Esophagus squamous epithelium (tissue), 5 donors: ENCODE measurements around the gene PPL. TPM values are rescaled to one million over a fixed set of nuclear protein-coding genes. Genes with fewer than 3 reads are reported as not detected.

Source experiments
- DNase-seq: peaks from one replicate; lab custom pipeline; 2025; lab: John Stamatoyannopoulos, UW
- H3K27ac ChIP-seq, 4 donors: fragments of 200-600 bp; sonication (generic); one replicate each; pipeline ENCODE4 v1.5.1; 2016 to 2019; ENCODE audit warnings: mild to moderate bottlenecking in 1 of 4
- H3K27me3 ChIP-seq, 4 donors: fragments of 200-600 bp; sonication (generic); 1 replicate in 3 of 4; 2 replicates in 1 of 4; pipeline versions ENCODE4 v1.5.1 to v1.6.0; 2017 to 2021; ENCODE audit warnings: antibody characterized with exemption in 1 of 4
- H3K36me3 ChIP-seq, 3 donors: fragments of 200-600 bp; sonication (generic); one replicate each; pipeline ENCODE4 v1.5.1; 2016 to 2019
- H3K4me1 ChIP-seq, 3 donors: fragments of 200-600 bp; sonication (generic); one replicate each; pipeline ENCODE4 v1.5.1; 2017 to 2019
- H3K4me3 ChIP-seq, 4 donors: fragments of 200-600 bp; sonication (generic); 1 replicate in 3 of 4; 2 replicates in 1 of 4; pipeline ENCODE4 v1.5.1; 2016 to 2019; ENCODE audit warnings: mild to moderate bottlenecking in 2 of 4, moderate library complexity in 1 of 4
- H3K9me3 ChIP-seq, 3 donors: fragments of 200-600 bp; sonication (generic); one replicate each; pipeline ENCODE4 v1.5.1; 2016 to 2019
- CTCF ChIP-seq, 6 experiments: fragments of 450-650 bp in 4 of 6; fragments of 200-600 bp in 2 of 6; sonication (generic) in 2 of 6; IDR thresholded peaks; one replicate each; pipeline ENCODE4 v1.5.1; 2016 to 2019; ENCODE audit warnings: antibody characterized with exemption in 6 of 6, mild to moderate bottlenecking in 4 of 6, moderate library complexity in 4 of 6
- POLR2A ChIP-seq, 4 donors: fragments of 450-650 bp; IDR thresholded peaks; one replicate each; pipeline ENCODE4 v1.6.1; 2017; ENCODE audit warnings: antibody characterized with exemption in 4 of 4, mild to moderate bottlenecking in 4 of 4, moderate library complexity in 3 of 4
- WGBS, 2 donors: methylation state at CpG; one replicate each; pipeline ENCODE4 v1.1.5; 2018; 5-methylcytosine and 5-hydroxymethylcytosine counted together
- intact Hi-C: fragments of 100-400 bp; cut with DNase I; formaldehyde crosslinking; loops from one replicate; pipeline ENCODE4 v1.15.0; 2022
- total RNA-seq, 4 donors: library from RNA; depleted of rRNA; stranded (reverse); fragments of >200 nt; gene quantifications; one replicate each; pipeline ENCODE4 v1.1.0, GENCODE V29; 2016
- donor health status: DM: yes; HTN: yes; CAD: no.

The PPL gene
- total RNA-seq, 4 donors from 2014 or later: 504 to 1,677 (median 860) TPM

GRCh38 chr16:4962716-4963115 lies 25.8 kb upstream of the PPL start:
- DNase-seq: no peak
- no peak overlapping the region for H3K27ac ChIP-seq
- TF ChIP-seq POLR2A (IDR thresholded peaks at IDR 0.05): no peak
- TF ChIP-seq CTCF (IDR thresholded peaks at IDR 0.05): no peak
- intact Hi-C loops: no loop called here
- H3K36me3 ChIP-seq: no peaks in the 10 kb centered on the region
- WGBS, 2 donors: 51 to 68% methylated on average over 6 to 7 of the region's 7 CpGs
- H3K4me3 ChIP-seq: no peak overlapping the region
- H3K9me3 ChIP-seq: no peaks in the 10 kb centered on the region
- peaks cover 0 to 16% (median 0%) of the 10 kb centered on the region in 4 donors for H3K27me3 ChIP-seq
- peaks cover under 1 to 13% (median 7%) of the 10 kb centered on the region in 3 donors for H3K4me1 ChIP-seq

GRCh38 chr16:4960579-4960978 lies 23.6 kb upstream of the PPL start:
- Histone ChIP-seq H3K4me3 (no peak overlapping the region), H3K27me3 (peaks cover 0 to 16% (median 0%) of the 10 kb centered on the region in 4 donors), H3K36me3 (no peaks in the 10 kb centered on the region), H3K27ac (no peak overlapping the region), H3K4me1 (peaks cover 10 to 34% (median 20%) of the 10 kb centered on the region in 3 donors), H3K9me3 (no peaks in the 10 kb centered on the region)
- no peak for DNase-seq
- WGBS, 2 donors: 67 to 76% methylated on average over 3 to 6 of the region's 6 CpGs
- intact Hi-C loops: no loop called here
- TF ChIP-seq POLR2A (IDR thresholded peaks at IDR 0.05) (no peak), CTCF (IDR thresholded peaks at IDR 0.05) (no peak)

GRCh38 chr16:4958510-4959438 lies 21.8 kb upstream of the PPL start:
- Histone ChIP-seq H3K4me3 (peak overlapping the region; percentile 11 to 75 (median 52)), H3K36me3 (no peaks in the 10 kb centered on the region), H3K4me1 (peaks cover 10 to 43% (median 20%) of the 10 kb centered on the region in 3 donors), H3K27ac (no peak overlapping the region), H3K9me3 (no peaks in the 10 kb centered on the region), H3K27me3 (peaks cover 0 to 16% (median 0%) of the 10 kb centered on the region in 4 donors)
- WGBS, 2 donors: 32 to 34% methylated on average over 18 to 24 of the region's 29 CpGs
- intact Hi-C loops: loop anchor here (10.0 kb wide), 1 partner anchor 264 kb away; the partner anchor contains the start of gene NUDT16L1
- DNase-seq: no peak
- no peak for TF ChIP-seq CTCF (IDR thresholded peaks at IDR 0.05)
- no peak for TF ChIP-seq POLR2A (IDR thresholded peaks at IDR 0.05)

- 1% methylated on average over 11 to 16 of the region's 56 CpGs for WGBS, 2 donors
- no peaks in the 10 kb centered on the region for H3K36me3 ChIP-seq
- peaks cover 0 to 16% (median 0%) of the 10 kb centered on the region in 4 donors for H3K27me3 ChIP-seq
- H3K27ac ChIP-seq: peak within 1 kb of the TSS; percentile 64 to 78 (median 74)
- peak; percentile 81 for DNase-seq
- no peaks in the 10 kb centered on the region for H3K9me3 ChIP-seq
- no peak for TF ChIP-seq CTCF (IDR thresholded peaks at IDR 0.05)
- no peak for TF ChIP-seq POLR2A (IDR thresholded peaks at IDR 0.05)
- peak within 1 kb of the TSS; percentile 38 to 75 (median 52) for H3K4me3 ChIP-seq
- peaks cover 10 to 43% (median 20%) of the 10 kb centered on the region in 3 donors for H3K4me1 ChIP-seq
- intact Hi-C loops: loop anchor here (10.0 kb wide), 1 partner anchor 263 kb away; the partner anchor contains the start of gene NUDT16L1
These were observed 21.0 kb upstream of the PPL start, which contains the start of gene SEC14L5 for GRCh38 chr16:4957720-4958509. Gene SEC14L5, plus strand, starts transcription at chr16:4958330. Its CDS starts 994 bp downstream, at chr16:4959324.
